B cell (primary cell): ENCODE measurements around the gene ST6GALNAC3. TPM values are rescaled to one million over a fixed set of nuclear protein-coding genes. Genes with fewer than 3 reads are reported as not detected.

ENCODE experiments used
- ATAC-seq: fragments of 200-7000 bp; cut with Tn5 transposase; one replicate; pipeline ENCODE4 v1.10.0; 2021; ENCODE audit warnings: low read depth, mild to moderate bottlenecking, moderate number of reproducible peaks, moderate library complexity
- CTCF ChIA-PET: fragments of 350-600 bp; sonication (Branson Sonifier 250); formaldehyde crosslinking; loops from one replicate; lab custom pipeline; 2021; ENCODE audit warnings: antibody characterized with exemption, inconsistent platforms; lab: Charles Lee
- POLR2A ChIA-PET: fragments of 350-600 bp; sonication (Branson Sonifier 250); formaldehyde crosslinking; loops from one replicate; lab custom pipeline; 2021; ENCODE audit warnings: antibody characterized with exemption; lab: Charles Lee
- DNase-seq: peaks from one replicate; pipeline ENCODE4 v3.0.0; 2013
- H2AFZ ChIP-seq: 2 replicates; pipeline ENCODE4 v1.6.1; 2012; ENCODE audit warnings: mild to moderate bottlenecking, low read depth, low read length; ENCODE audit not compliant: insufficient read depth, poor library complexity, severe bottlenecking
- H3K27ac ChIP-seq, 2 donors: 1 replicate in 1 of 2; 2 replicates in 1 of 2; pipeline ENCODE4 v1.5.1; 2012 to 2013; ENCODE audit warnings: low read length in 2 of 2, mild to moderate bottlenecking in 2 of 2, moderate library complexity in 1 of 2
- H3K27me3 ChIP-seq, 4 experiments: fragments of 200-600 bp in 1 of 4; sonication (generic) in 1 of 4; replicated peaks in 1 of 4; 1 replicate in 2 of 4; 2 replicates in 2 of 4; pipeline versions ENCODE4 v1.6.1 to v1.7.0; 2013 to 2016; ENCODE audit warnings: low read length in 3 of 4, mild to moderate bottlenecking in 2 of 4, mixed read lengths in 1 of 4, moderate library complexity in 1 of 4; ENCODE audit not compliant: insufficient read depth in 4 of 4, control insufficient read depth in 3 of 4; ENCODE audit errors: control extremely low read depth in 1 of 4
- H3K36me3 ChIP-seq, 2 experiments: replicated peaks in 1 of 2; 1 replicate in 1 of 2; 2 replicates in 1 of 2; pipeline versions ENCODE4 v1.6.1 to v1.7.1; 2013; ENCODE audit warnings: low read length in 1 of 2; ENCODE audit not compliant: insufficient read depth in 2 of 2, control insufficient read depth in 1 of 2; ENCODE audit errors: control extremely low read depth in 1 of 2, extremely low read depth in 1 of 2
- H3K4me1 ChIP-seq, 2 donors: fragments of 200-600 bp in 1 of 2; sonication (generic) in 1 of 2; 1 replicate in 1 of 2; 2 replicates in 1 of 2; pipeline versions ENCODE4 v1.5.1 to v1.6.1; 2013 to 2017; ENCODE audit warnings: low read length in 2 of 2; ENCODE audit not compliant: control insufficient read depth in 2 of 2, insufficient read depth in 2 of 2
- H3K4me2 ChIP-seq: replicated peaks from 2 replicates; pipeline ENCODE3; 2012; ENCODE audit warnings: mild to moderate bottlenecking, low read depth, low read length; ENCODE audit not compliant: poor library complexity, severe bottlenecking
- H3K4me3 ChIP-seq, 5 experiments: fragments of 200-600 bp in 1 of 5; sonication (generic) in 1 of 5; 1 replicate in 3 of 5; 2 replicates in 2 of 5; pipeline versions ENCODE4 v1.5.1 to v1.7.0; 2011 to 2016; ENCODE audit warnings: low read length in 4 of 5, mild to moderate bottlenecking in 4 of 5, low read depth in 2 of 5, control low read depth in 1 of 5, moderate library complexity in 1 of 5; ENCODE audit not compliant: insufficient read depth in 1 of 5; ENCODE audit errors: control extremely low read depth in 1 of 5, extremely low read depth in 1 of 5
- H3K79me2 ChIP-seq: fragments of 200-600 bp; sonication (generic); one replicate; pipeline ENCODE4 v1.6.0; 2016; ENCODE audit warnings: low read length; ENCODE audit not compliant: control insufficient read depth, insufficient read depth
- H3K9ac ChIP-seq: fragments of 200-600 bp; sonication (generic); 2 replicates; pipeline ENCODE4 v1.6.1; 2017; ENCODE audit warnings: mild to moderate bottlenecking, low read length, moderate library complexity
- H3K9me3 ChIP-seq, 3 donors: one replicate each; pipeline versions ENCODE4 v1.6.1 to v1.7.1; 2013; ENCODE audit warnings: low read length in 2 of 3; ENCODE audit not compliant: control insufficient read depth in 2 of 3, insufficient read depth in 1 of 3; ENCODE audit errors: control extremely low read depth in 1 of 3
- H4K20me1 ChIP-seq: 2 replicates; pipeline ENCODE4 v1.6.0; 2012; ENCODE audit warnings: mild to moderate bottlenecking, low read length; ENCODE audit not compliant: insufficient read depth, control insufficient read depth, poor library complexity, severe bottlenecking
- H3K27ac Mint-ChIP-seq: one replicate; pipeline ENCODE4 v1.8.0; 2021; ENCODE audit warnings: mixed read lengths
- H3K27me3 Mint-ChIP-seq: one replicate; pipeline ENCODE4 v1.8.0; 2021; ENCODE audit warnings: mixed read lengths
- H3K4me1 Mint-ChIP-seq: one replicate; pipeline ENCODE4 v1.8.0; 2021; ENCODE audit warnings: mixed read lengths
- H3K4me3 Mint-ChIP-seq: one replicate; pipeline ENCODE4 v1.8.0; 2021; ENCODE audit warnings: mixed read lengths
- H3K9me3 Mint-ChIP-seq: one replicate; pipeline ENCODE4 v1.8.0; 2022; ENCODE audit warnings: mixed read lengths; ENCODE audit not compliant: insufficient read depth
- CTCF ChIP-seq: fragments of 200-600 bp; IDR thresholded peaks from one replicate; pipeline ENCODE4 v1.8.0; 2022; ENCODE audit warnings: antibody characterized with exemption, mild to moderate bottlenecking
- EZH2 ChIP-seq: IDR thresholded peaks from 2 replicates; pipeline ENCODE4 v1.6.1; 2012; ENCODE audit warnings: borderline replicate concordance, low read depth, mild to moderate bottlenecking, moderate library complexity, low read length; ENCODE audit not compliant: insufficient read depth, poor library complexity, severe bottlenecking
- WGBS: methylation state at CpG from one replicate; pipeline ENCODE4 v1.1.5; 2013; ENCODE audit warnings: missing lambda C conversion rate; ENCODE audit not compliant: insufficient coverage; 5-methylcytosine and 5-hydroxymethylcytosine counted together
- intact Hi-C: fragments of 100-400 bp; cut with micrococcal nuclease; formaldehyde crosslinking; loops from one replicate; pipeline ENCODE4 v1.10.0; 2022
- polyA plus RNA-seq: library from polyadenylated mRNA; depleted of rRNA; stranded (reverse); fragments of >200 nt; gene quantifications from 2 replicates; pipeline ENCODE4 v1.2.3, GENCODE V29; 2012
- total RNA-seq, 2 donors: library from RNA; stranded (reverse); fragments of 120-200 nt in 1 of 2; gene quantifications; 1 replicate in 1 of 2; 2 replicates in 1 of 2; pipeline versions ENCODE4 v1.2.3 to v1.2.4, GENCODE V29; 2013 to 2022

Gene ST6GALNAC3
- total and polyA plus RNA-seq, 2 donors (not counting 1 experiment from before 2014, with no cell fraction given): 3.0 to 17.3 TPM

- Histone ChIP-seq H3K9me3 (peaks cover 0 to 3% (median 0%) of the 10 kb centered on the region in 3 donors), H3K27me3 (no peaks in the 10 kb centered on the region), H3K27ac (no peak overlapping the region), H3K4me3 (no peak overlapping the region), H4K20me1 (no peaks in the 10 kb centered on the region), H3K4me2 (no peak overlapping the region), H2AFZ (no peak overlapping the region), H3K79me2 (peaks cover 41% of the 10 kb centered on the region), H3K4me1 (peaks cover 0 to 9% of the 10 kb centered on the region in 2 donors), H3K9ac (no peak overlapping the region), H3K36me3 (no peaks in the 10 kb centered on the region)
- ATAC-seq (no peak), DNase-seq (no peak)
- 89% methylated on average over 2 of the region's 4 CpGs for WGBS
- intact Hi-C loops: no loop called here
- Mint-ChIP-seq H3K27me3 (no peaks in the 10 kb centered on the region), H3K27ac (no peak overlapping the region), H3K4me1 (peaks cover 37% of the 10 kb centered on the region), H3K4me3 (no peak overlapping the region), H3K9me3 (no peaks in the 10 kb centered on the region)
- no peak for TF ChIP-seq EZH2
- no peak for TF ChIP-seq CTCF
- ChIA-PET POLR2A (no interaction called here), CTCF (no interaction called here)
These were observed 7.5 kb downstream of the ST6GALNAC3 start for GRCh38 chr1:76082062-76082461.

GRCh38 chr1:76083189-76083588 lies 8.6 kb downstream of the ST6GALNAC3 start:
- no peak overlapping the region for H3K4me3 ChIP-seq
- H3K27me3 Mint-ChIP-seq: no peaks in the 10 kb centered on the region
- POLR2A ChIA-PET: no interaction called here
- CTCF ChIA-PET: no interaction called here
- H3K27ac Mint-ChIP-seq: no peak overlapping the region
- no peaks in the 10 kb centered on the region for H4K20me1 ChIP-seq
- no peaks in the 10 kb centered on the region for H3K36me3 ChIP-seq
- no peaks in the 10 kb centered on the region for H3K9me3 Mint-ChIP-seq
- H2AFZ ChIP-seq: no peak overlapping the region
- DNase-seq (peak; percentile 26), ATAC-seq (no peak)
- TF ChIP-seq EZH2 (no peak), CTCF (no peak)
- intact Hi-C loops: no loop called here
- H3K27ac ChIP-seq: no peak overlapping the region
- peaks cover 0 to 3% (median 0%) of the 10 kb centered on the region in 3 donors for H3K9me3 ChIP-seq
- H3K4me2 ChIP-seq: peak overlapping the region; percentile 35
- peaks cover 0 to 13% of the 10 kb centered on the region in 2 donors for H3K4me1 ChIP-seq
- H3K79me2 ChIP-seq: peaks cover 39% of the 10 kb centered on the region
- peaks cover 38% of the 10 kb centered on the region for H3K4me1 Mint-ChIP-seq
- H3K9ac ChIP-seq: no peak overlapping the region
- H3K27me3 ChIP-seq: no peaks in the 10 kb centered on the region
- 56% methylated on average over 8 of the region's 10 CpGs for WGBS
- no peak overlapping the region for H3K4me3 Mint-ChIP-seq
